ENCODE measurements around the gene PIK3R6. TPM values are rescaled to one million over a fixed set of nuclear protein-coding genes. Genes with fewer than 3 reads are reported as not detected.

PIK3R6 gene
- total and polyA plus RNA-seq, 2 of the 4 experiments (the other 2 are of a cell fraction): not detected

- BruUV-seq (replicated peaks): no TSS peak
- dilution Hi-C loops (cut with HindIII; ENCODE audit: low sequenced_read_pairs, unreplicated experiment) (no loop called here), intact Hi-C loops (cut with micrococcal nuclease) (no loop called here), in situ Hi-C loops (cut with MboI; ENCODE audit: low sequenced_read_pairs) (no loop called here)
- ATAC-seq (ENCODE audit: low read depth) (no peak), DNase-seq (no peak)
- Histone ChIP-seq H3K4ac (ENCODE audit: low read depth, low read length) (no peak overlapping the region), H3K56ac (ENCODE audit: extremely low read depth, insufficient read depth, low read length) (no peak overlapping the region), H2AFZ (replicated peaks; ENCODE audit: low read length, poor library complexity) (no peak overlapping the region), H3K18ac (ENCODE audit: low read depth, low read length) (no peak overlapping the region), H4K5ac (ENCODE audit: low read depth, low read length) (no peak overlapping the region), H3K79me1 (ENCODE audit: low read depth in 1 of 2, low read length in 2 of 2) (no peaks in the 10 kb centered on the region), H3K4me2 (ENCODE audit: low read depth, low read length) (no peak overlapping the region), H3K27ac (ENCODE audit: insufficient read depth, low read length) (no peak overlapping the region), H2BK5ac (ENCODE audit: low read depth, low read length, poor library complexity, severe bottlenecking) (no peak overlapping the region), H2BK20ac (ENCODE audit: low read depth, low read length) (no peak overlapping the region), H3K9ac (ENCODE audit: low read depth, low read length) (no peak overlapping the region), H2BK15ac (ENCODE audit: low read depth, low read length) (no peak overlapping the region), H3K9me3 (ENCODE audit: control insufficient read depth, insufficient read depth, low read length) (no peaks in the 10 kb centered on the region), H2AK9ac (replicated peaks; ENCODE audit: low read depth, low read length, poor library complexity) (no peak overlapping the region), H3K36me3 (ENCODE audit: control insufficient read depth, insufficient read depth, low read length) (no peaks in the 10 kb centered on the region), H2AK5ac (ENCODE audit: low read depth, low read length) (no peak overlapping the region), H2BK120ac (ENCODE audit: low read depth, low read length) (no peak overlapping the region), H3K14ac (replicated peaks; ENCODE audit: low read depth, low read length) (no peak overlapping the region), H3K27me3 (ENCODE audit: control insufficient read depth, insufficient read depth, low read length) (peaks cover 3% of the 10 kb centered on the region; the same call in 1 of the 2 replicates), H4K20me1 (ENCODE audit: insufficient read depth, low read length) (no peaks in the 10 kb centered on the region), H4K91ac (ENCODE audit: insufficient read depth, low read depth, low read length) (no peak overlapping the region), H3K4me1 (ENCODE audit: control insufficient read depth, insufficient read depth, low read length) (no peaks in the 10 kb centered on the region), H3K9me1 (ENCODE audit: insufficient read depth, low read length) (no peaks in the 10 kb centered on the region), H3K4me3 (ENCODE audit: insufficient read depth, low read depth, low read length) (no peak overlapping the region), H3K23ac (ENCODE audit: low read depth, low read length) (no peak overlapping the region), H4K8ac (ENCODE audit: low read depth in 2 of 2, low read length in 2 of 2) (no peak overlapping the region)
- ChIA-PET CTCF (no interaction called here), POLR2A (ENCODE audit: unreplicated experiment) (no interaction called here)
- WGBS, 2 experiments (ENCODE audit: extremely low coverage in 2 of 2, insufficient read length in 1 of 2): 100% methylated on average over 1 of the region's 13 CpGs; no CpG with 5 or more reads in 1 of the 2 experiments
- TF ChIP-seq NFE2L2 (IDR thresholded peaks at IDR 0.05; ENCODE audit: low read depth, low read length) (no peak), CEBPB (IDR thresholded peaks at IDR 0.05; ENCODE audit: low read depth, low read length) (no peak), CTCF (conservative IDR thresholded peaks at IDR 0.05; ENCODE audit: low read depth, low read length) (no peak), RFX5 (IDR thresholded peaks at IDR 0.05; ENCODE audit: low read depth, low read length) (no peak), MAFK (IDR thresholded peaks at IDR 0.05; ENCODE audit: low read depth, low read length) (no peak), POLR2A (IDR thresholded peaks at IDR 0.05; ENCODE audit: low read depth, low read length) (no peak), SMC3 (IDR thresholded peaks at IDR 0.05; ENCODE audit: low read depth, low read length) (no peak), USF2 (IDR thresholded peaks at IDR 0.05; ENCODE audit: low read depth, low read length) (no peak), CHD1 (IDR thresholded peaks at IDR 0.05; ENCODE audit: low read depth, low read length) (no peak), FOS (IDR thresholded peaks at IDR 0.05; ENCODE audit: low read depth, low read length) (no peak), RAD21 (IDR thresholded peaks at IDR 0.05; ENCODE audit: low read length) (no peak), MAZ (IDR thresholded peaks at IDR 0.05; ENCODE audit: borderline replicate concordance, low read depth, low read length) (no peak), ELK1 (IDR thresholded peaks at IDR 0.05; ENCODE audit: borderline replicate concordance, low read depth, low read length) (no peak), BHLHE40 (IDR thresholded peaks at IDR 0.05; ENCODE audit: low read depth, low read length) (no peak), MXI1 (IDR thresholded peaks at IDR 0.05; ENCODE audit: borderline replicate concordance, low read depth, low read length) (no peak)
Observed at GRCh38 chr17:8871081-8871581, 3.7 kb upstream of the PIK3R6 start.
